AG04450 (cell line): Measurements from ENCODE around the gene U2AF1L4. TPM values are rescaled to one million over a fixed set of nuclear protein-coding genes. Genes with fewer than 3 reads are reported as not detected.

Experiments
- CTCF ChIA-PET: fragments of 300-600, 350-600 bp; formaldehyde crosslinking; extraction: SDS; loops from one replicate; lab custom pipeline; 2022; ENCODE audit warnings: antibody characterized with exemption, inconsistent platforms; lab: Charles Lee
- POLR2A ChIA-PET: fragments of 350-600 bp; formaldehyde crosslinking; extraction: SDS; loops from one replicate; lab custom pipeline; 2021; ENCODE audit warnings: antibody characterized with exemption, inconsistent platforms; lab: Yijun Ruan, JAX
- DNase-seq: peaks from one replicate; pipeline ENCODE4 v3.0.0-alpha.2; 2011; ENCODE audit warnings: low read depth, low spot score
- H3K27ac ChIP-seq: one replicate; pipeline ENCODE4 v1.5.1; 2012; ENCODE audit warnings: low read depth, low read length, control low read depth
- H3K27me3 ChIP-seq: one replicate; pipeline ENCODE4 v1.6.0; 2012; ENCODE audit warnings: low read length; ENCODE audit not compliant: control insufficient read depth, insufficient read depth
- H3K4me3 ChIP-seq: 2 replicates; pipeline ENCODE4 v1.5.1; 2011; ENCODE audit warnings: mild to moderate bottlenecking, low read depth, low read length, control low read depth
- H3K9me3 ChIP-seq: 2 replicates; pipeline ENCODE4 v1.5.1; 2012; ENCODE audit warnings: low read length; ENCODE audit not compliant: control insufficient read depth, insufficient read depth
- CTCF ChIP-seq: IDR thresholded peaks from 2 replicates; pipeline ENCODE4 v1.5.1; 2011; ENCODE audit warnings: low read depth, low read length, control low read depth, inconsistent platforms
- polyA plus RNA-seq: library from polyadenylated mRNA; depleted of rRNA; stranded (reverse); fragments of >200 nt; gene quantifications from 2 replicates; pipeline ENCODE4 v1.2.3, GENCODE V29; 2011

The U2AF1L4 gene
- polyA plus RNA-seq, 1 experiment = 10.2 TPM

GRCh38 chr19:35715981-35716800 lies 29.0 kb downstream of the U2AF1L4 start:
- TF ChIP-seq CTCF = no peak
- no peaks in the 10 kb centered on the region for H3K27me3 ChIP-seq
- DNase-seq = no peak
- H3K27ac ChIP-seq = peak overlapping the region; percentile 57
- H3K9me3 ChIP-seq = no peaks in the 10 kb centered on the region; the same call in 1 of the 2 replicates
- H3K4me3 ChIP-seq = peak overlapping the region; percentile 84
- CTCF ChIA-PET = interaction anchor here (0.7 to 1.0 kb wide), 2 partner anchors 23 to 167 kb away, joined by 3 read pairs; no protein-coding TSS in a partner anchor
- POLR2A ChIA-PET = no interaction called here

- H3K4me3 ChIP-seq = no peak overlapping the region
- POLR2A ChIA-PET = no interaction called here
- no peak overlapping the region for H3K27ac ChIP-seq
- CTCF ChIA-PET = interaction anchor here (0.7 to 1.0 kb wide), 3 partner anchors 22 to 166 kb away, joined by 3 read pairs; no protein-coding TSS in a partner anchor
- H3K27me3 ChIP-seq = peaks cover 2% of the 10 kb centered on the region
- TF ChIP-seq CTCF = no peak
- no peaks in the 10 kb centered on the region; the same call in 1 of the 2 replicates for H3K9me3 ChIP-seq
- no peak for DNase-seq
Observed at GRCh38 chr19:35715355-35715809, 29.8 kb downstream of the U2AF1L4 start.

GRCh38 chr19:35714601-35715354 lies 30.4 kb downstream of the U2AF1L4 start:
- no peak for DNase-seq
- Histone ChIP-seq H3K27me3 (peaks cover 2% of the 10 kb centered on the region), H3K27ac (no peak overlapping the region), H3K4me3 (no peak overlapping the region), H3K9me3 (no peaks in the 10 kb centered on the region; the same call in 1 of the 2 replicates)
- ChIA-PET POLR2A (no interaction called here), CTCF (interaction anchor here (0.6 to 0.8 kb wide), 2 partner anchors 20 to 22 kb away, joined by 3 read pairs; no protein-coding TSS in a partner anchor)
- no peak for TF ChIP-seq CTCF

GRCh38 chr19:35713904-35714495 lies 31.2 kb downstream of the U2AF1L4 start:
- no peak overlapping the region for H3K27ac ChIP-seq
- CTCF ChIA-PET = no interaction called here
- no peaks in the 10 kb centered on the region; the same call in 1 of the 2 replicates for H3K9me3 ChIP-seq
- peaks cover 2% of the 10 kb centered on the region for H3K27me3 ChIP-seq
- no peak for DNase-seq
- TF ChIP-seq CTCF = no peak
- POLR2A ChIA-PET = no interaction called here
- no peak overlapping the region for H3K4me3 ChIP-seq
